Liver (tissue), 3 donors: Measurements from ENCODE around the gene UTP4.

Experiments
- RAD21 ChIP-seq, 2 donors: IDR thresholded peaks; 2 replicates each; pipeline ENCODE4 v1.6.1; 2016; ENCODE audit warnings: antibody characterized with exemption in 2 of 2, mild to moderate bottlenecking in 2 of 2
- TAF1 ChIP-seq: conservative IDR thresholded peaks from 2 replicates; pipeline ENCODE4 v1.6.1; 2016; ENCODE audit warnings: antibody characterized with exemption, mild to moderate bottlenecking
- TF ChIP-seq, protein P1 (sequence below): fragments of 150-350 bp; IDR thresholded peaks from 2 replicates; pipeline ENCODE4 v1.5.1; 2017; ENCODE audit warnings: improper control_type of control experiment, low read depth, low read length; ENCODE audit not compliant: missing input control
- TF ChIP-seq, protein P2 (sequence below): IDR thresholded peaks from 2 replicates; pipeline ENCODE4 v1.6.1; 2016; ENCODE audit warnings: antibody characterized with exemption, mild to moderate bottlenecking
- donor health status: healthy.
- donor health status: healthy.

DNA sequence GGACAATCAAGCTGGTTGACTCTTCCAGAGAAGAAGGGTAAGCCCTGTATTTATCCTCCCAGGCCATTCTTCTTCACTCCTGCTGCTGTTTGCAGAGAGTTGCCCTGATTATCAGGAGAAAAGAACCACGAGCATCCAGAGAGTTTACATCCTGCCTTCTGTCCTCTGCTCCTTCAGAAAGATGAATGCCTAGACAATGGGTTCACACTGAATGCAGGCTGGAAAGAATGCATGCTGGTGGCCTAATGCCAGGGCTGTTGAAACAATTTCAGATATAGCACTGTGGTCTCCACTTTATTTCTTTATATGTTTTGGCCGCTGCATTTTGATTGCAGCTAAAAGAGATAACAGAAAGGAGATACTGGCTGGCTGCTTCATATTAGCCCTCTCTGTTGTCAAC lies 48.2 kb upstream of the UTP4 start:
- TF ChIP-seq, protein P1, sequence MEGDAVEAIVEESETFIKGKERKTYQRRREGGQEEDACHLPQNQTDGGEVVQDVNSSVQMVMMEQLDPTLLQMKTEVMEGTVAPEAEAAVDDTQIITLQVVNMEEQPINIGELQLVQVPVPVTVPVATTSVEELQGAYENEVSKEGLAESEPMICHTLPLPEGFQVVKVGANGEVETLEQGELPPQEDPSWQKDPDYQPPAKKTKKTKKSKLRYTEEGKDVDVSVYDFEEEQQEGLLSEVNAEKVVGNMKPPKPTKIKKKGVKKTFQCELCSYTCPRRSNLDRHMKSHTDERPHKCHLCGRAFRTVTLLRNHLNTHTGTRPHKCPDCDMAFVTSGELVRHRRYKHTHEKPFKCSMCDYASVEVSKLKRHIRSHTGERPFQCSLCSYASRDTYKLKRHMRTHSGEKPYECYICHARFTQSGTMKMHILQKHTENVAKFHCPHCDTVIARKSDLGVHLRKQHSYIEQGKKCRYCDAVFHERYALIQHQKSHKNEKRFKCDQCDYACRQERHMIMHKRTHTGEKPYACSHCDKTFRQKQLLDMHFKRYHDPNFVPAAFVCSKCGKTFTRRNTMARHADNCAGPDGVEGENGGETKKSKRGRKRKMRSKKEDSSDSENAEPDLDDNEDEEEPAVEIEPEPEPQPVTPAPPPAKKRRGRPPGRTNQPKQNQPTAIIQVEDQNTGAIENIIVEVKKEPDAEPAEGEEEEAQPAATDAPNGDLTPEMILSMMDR: no peak
- TF ChIP-seq RAD21 (IDR thresholded peaks at IDR 0.05) (no peak), TAF1 (no peak)
- TF ChIP-seq, protein P2, sequence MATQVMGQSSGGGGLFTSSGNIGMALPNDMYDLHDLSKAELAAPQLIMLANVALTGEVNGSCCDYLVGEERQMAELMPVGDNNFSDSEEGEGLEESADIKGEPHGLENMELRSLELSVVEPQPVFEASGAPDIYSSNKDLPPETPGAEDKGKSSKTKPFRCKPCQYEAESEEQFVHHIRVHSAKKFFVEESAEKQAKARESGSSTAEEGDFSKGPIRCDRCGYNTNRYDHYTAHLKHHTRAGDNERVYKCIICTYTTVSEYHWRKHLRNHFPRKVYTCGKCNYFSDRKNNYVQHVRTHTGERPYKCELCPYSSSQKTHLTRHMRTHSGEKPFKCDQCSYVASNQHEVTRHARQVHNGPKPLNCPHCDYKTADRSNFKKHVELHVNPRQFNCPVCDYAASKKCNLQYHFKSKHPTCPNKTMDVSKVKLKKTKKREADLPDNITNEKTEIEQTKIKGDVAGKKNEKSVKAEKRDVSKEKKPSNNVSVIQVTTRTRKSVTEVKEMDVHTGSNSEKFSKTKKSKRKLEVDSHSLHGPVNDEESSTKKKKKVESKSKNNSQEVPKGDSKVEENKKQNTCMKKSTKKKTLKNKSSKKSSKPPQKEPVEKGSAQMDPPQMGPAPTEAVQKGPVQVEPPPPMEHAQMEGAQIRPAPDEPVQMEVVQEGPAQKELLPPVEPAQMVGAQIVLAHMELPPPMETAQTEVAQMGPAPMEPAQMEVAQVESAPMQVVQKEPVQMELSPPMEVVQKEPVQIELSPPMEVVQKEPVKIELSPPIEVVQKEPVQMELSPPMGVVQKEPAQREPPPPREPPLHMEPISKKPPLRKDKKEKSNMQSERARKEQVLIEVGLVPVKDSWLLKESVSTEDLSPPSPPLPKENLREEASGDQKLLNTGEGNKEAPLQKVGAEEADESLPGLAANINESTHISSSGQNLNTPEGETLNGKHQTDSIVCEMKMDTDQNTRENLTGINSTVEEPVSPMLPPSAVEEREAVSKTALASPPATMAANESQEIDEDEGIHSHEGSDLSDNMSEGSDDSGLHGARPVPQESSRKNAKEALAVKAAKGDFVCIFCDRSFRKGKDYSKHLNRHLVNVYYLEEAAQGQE: no peak
